ENCODE data around the gene DRC3.

Gene DRC3

GRCh38 chr17:18039535-18040260 is 67.0 kb downstream of the DRC3 start:
- peak overlapping the region; percentile 83 for H3K4me3 ChIP-seq (replicated peaks; ENCODE audit: low read depth, low read length)
- TF ChIP-seq CTCF (IDR thresholded peaks at IDR 0.05; ENCODE audit: low read depth, low read length, missing control alignments), result no peak
- DNase-seq (ENCODE audit: extremely low read depth, low read depth), result no peak

- no peak for DNase-seq (ENCODE audit: extremely low read depth, low read depth)
Measured at GRCh38 chr17:18040261-18040858, 67.7 kb downstream of the DRC3 start.

GRCh38 chr17:18041776-18042175 is 69.1 kb downstream of the DRC3 start:
- no peak for DNase-seq (ENCODE audit: extremely low read depth, low read depth)
- no peak for TF ChIP-seq CTCF (IDR thresholded peaks at IDR 0.05; ENCODE audit: low read depth, low read length, missing control alignments)
- H3K4me3 ChIP-seq (replicated peaks; ENCODE audit: low read depth, low read length), result no peak overlapping the region

More at GRCh38 chr17:18040261-18040858, 67.7 kb downstream of the DRC3 start:
- no peak for TF ChIP-seq CTCF (IDR thresholded peaks at IDR 0.05; ENCODE audit: low read depth, low read length, missing control alignments)
- peak overlapping the region; percentile 83 for H3K4me3 ChIP-seq (replicated peaks; ENCODE audit: low read depth, low read length)

GRCh38 chr17:18042983-18043382 is 70.3 kb downstream of the DRC3 start:
- no peak overlapping the region for H3K4me3 ChIP-seq (replicated peaks; ENCODE audit: low read depth, low read length)
- no peak for DNase-seq (ENCODE audit: extremely low read depth, low read depth)
- no peak for TF ChIP-seq CTCF (IDR thresholded peaks at IDR 0.05; ENCODE audit: low read depth, low read length, missing control alignments)

GRCh38 chr17:18043491-18043890 is 70.8 kb downstream of the DRC3 start:
- H3K4me3 ChIP-seq (replicated peaks; ENCODE audit: low read depth, low read length), result no peak overlapping the region
- TF ChIP-seq CTCF (IDR thresholded peaks at IDR 0.05; ENCODE audit: low read depth, low read length, missing control alignments), result no peak
- DNase-seq (ENCODE audit: extremely low read depth, low read depth), result no peak

GRCh38 chr17:18044609-18045008 is 71.9 kb downstream of the DRC3 start:
- TF ChIP-seq CTCF (IDR thresholded peaks at IDR 0.05; ENCODE audit: low read depth, low read length, missing control alignments), result no peak
- no peak for DNase-seq (ENCODE audit: extremely low read depth, low read depth)
- H3K4me3 ChIP-seq (replicated peaks; ENCODE audit: low read depth, low read length), result no peak overlapping the region
